GM12878 (cell line): Measurements from ENCODE around the gene MAGI1.

Experiments
- BCL11A ChIP-seq: IDR thresholded peaks from 2 replicates; pipeline ENCODE4 v1.6.1; 2011; ENCODE audit warnings: low read depth, low read length
- CBFB ChIP-seq: IDR thresholded peaks from 2 replicates; pipeline ENCODE4 v1.6.1; 2016; ENCODE audit warnings: antibody characterized with exemption, low read depth
- POU2F2 ChIP-seq: IDR thresholded peaks from 3 replicates; pipeline ENCODE4 v1.6.1; 2011; ENCODE audit warnings: low read depth, mild to moderate bottlenecking, low read length, borderline replicate concordance
- RCOR1 ChIP-seq: conservative IDR thresholded peaks from 2 replicates; pipeline ENCODE4 v1.6.1; 2012; ENCODE audit warnings: low read depth, low read length, improper control_type of control experiment
- SMC3 ChIP-seq: IDR thresholded peaks from 2 replicates; pipeline ENCODE4 v1.6.1; 2011; ENCODE audit warnings: low read length, improper control_type of control experiment, borderline replicate concordance
- TF ChIP-seq, protein P1 (sequence below): fragments of 450-650 bp; IDR thresholded peaks from 2 replicates; pipeline ENCODE4 v1.6.1; 2018; ENCODE audit warnings: borderline replicate concordance, mild to moderate bottlenecking; ENCODE audit not compliant: partially characterized antibody
- TF ChIP-seq, protein P2 (sequence below), 3 experiments: IDR thresholded peaks in 2 of 3; conservative IDR thresholded peaks in 1 of 3; 2 replicates each; pipeline ENCODE4 v1.5.1; 2011; ENCODE audit warnings: low read depth in 3 of 3, low read length in 3 of 3, mild to moderate bottlenecking in 3 of 3, control low read depth in 2 of 3, moderate library complexity in 2 of 3, inconsistent platforms in 1 of 3, mixed read lengths in 1 of 3; ENCODE audit not compliant: control insufficient read depth in 2 of 3, insufficient read depth in 1 of 3; ENCODE audit errors: extremely low read depth in 1 of 3

DNA sequence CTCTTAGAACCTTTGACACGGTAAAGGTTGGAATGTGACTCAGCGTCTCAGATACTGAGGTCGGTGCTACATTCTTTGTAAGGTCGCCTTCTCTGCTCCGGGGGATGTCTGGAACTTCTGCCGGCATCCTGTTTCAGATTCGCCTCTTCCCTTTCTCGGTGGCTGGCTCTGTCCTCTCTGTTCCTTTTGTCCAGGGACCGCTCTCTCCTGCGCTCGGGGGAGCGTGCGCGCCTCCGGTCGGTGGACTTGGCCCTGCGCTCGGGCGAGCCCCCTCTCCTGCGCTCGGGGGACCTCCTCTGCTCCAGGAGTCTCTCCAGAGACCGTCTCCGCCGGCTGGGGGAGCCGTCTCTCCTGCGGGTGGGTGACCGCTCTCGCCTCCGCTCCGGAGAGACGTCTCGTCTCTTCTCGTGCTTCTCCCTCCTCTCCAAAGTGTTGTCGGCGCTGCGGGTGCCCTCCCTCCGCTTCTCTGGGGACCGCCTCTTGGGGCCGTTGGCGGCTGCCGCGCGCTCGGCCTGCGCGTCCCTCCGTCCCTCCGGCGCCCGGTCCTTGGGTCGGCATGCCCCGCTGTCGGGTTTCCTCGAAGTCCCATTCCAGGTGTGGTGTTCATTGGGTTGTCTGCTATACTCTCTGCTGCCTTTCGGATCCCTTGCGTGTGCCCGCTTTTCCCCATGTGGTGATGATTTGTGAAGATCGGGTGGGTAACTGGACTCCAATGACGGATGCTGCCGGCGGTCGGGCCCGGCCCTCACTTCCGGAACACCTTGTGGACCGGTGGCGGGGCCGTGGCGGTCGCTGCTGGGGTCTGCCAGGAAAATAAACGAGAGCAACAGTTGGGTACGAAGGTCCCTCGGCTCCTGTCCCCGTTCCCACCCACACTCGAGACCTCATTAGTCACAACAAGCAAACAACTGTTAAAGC lies 682.1 kb downstream of the MAGI1 start:
- TF ChIP-seq POU2F2, result no peak
- TF ChIP-seq, protein P1, sequence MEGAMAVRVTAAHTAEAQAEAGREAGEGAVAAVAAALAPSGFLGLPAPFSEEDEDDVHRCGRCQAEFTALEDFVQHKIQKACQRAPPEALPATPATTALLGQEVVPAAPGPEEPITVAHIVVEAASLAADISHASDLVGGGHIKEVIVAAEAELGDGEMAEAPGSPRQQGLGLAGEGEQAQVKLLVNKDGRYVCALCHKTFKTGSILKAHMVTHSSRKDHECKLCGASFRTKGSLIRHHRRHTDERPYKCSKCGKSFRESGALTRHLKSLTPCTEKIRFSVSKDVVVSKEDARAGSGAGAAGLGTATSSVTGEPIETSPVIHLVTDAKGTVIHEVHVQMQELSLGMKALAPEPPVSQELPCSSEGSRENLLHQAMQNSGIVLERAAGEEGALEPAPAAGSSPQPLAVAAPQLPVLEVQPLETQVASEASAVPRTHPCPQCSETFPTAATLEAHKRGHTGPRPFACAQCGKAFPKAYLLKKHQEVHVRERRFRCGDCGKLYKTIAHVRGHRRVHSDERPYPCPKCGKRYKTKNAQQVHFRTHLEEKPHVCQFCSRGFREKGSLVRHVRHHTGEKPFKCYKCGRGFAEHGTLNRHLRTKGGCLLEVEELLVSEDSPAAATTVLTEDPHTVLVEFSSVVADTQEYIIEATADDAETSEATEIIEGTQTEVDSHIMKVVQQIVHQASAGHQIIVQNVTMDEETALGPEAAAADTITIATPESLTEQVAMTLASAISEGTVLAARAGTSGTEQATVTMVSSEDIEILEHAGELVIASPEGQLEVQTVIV, result no peak
- TF ChIP-seq CBFB, result no peak
- TF ChIP-seq RCOR1, result no peak
- TF ChIP-seq, protein P2, sequence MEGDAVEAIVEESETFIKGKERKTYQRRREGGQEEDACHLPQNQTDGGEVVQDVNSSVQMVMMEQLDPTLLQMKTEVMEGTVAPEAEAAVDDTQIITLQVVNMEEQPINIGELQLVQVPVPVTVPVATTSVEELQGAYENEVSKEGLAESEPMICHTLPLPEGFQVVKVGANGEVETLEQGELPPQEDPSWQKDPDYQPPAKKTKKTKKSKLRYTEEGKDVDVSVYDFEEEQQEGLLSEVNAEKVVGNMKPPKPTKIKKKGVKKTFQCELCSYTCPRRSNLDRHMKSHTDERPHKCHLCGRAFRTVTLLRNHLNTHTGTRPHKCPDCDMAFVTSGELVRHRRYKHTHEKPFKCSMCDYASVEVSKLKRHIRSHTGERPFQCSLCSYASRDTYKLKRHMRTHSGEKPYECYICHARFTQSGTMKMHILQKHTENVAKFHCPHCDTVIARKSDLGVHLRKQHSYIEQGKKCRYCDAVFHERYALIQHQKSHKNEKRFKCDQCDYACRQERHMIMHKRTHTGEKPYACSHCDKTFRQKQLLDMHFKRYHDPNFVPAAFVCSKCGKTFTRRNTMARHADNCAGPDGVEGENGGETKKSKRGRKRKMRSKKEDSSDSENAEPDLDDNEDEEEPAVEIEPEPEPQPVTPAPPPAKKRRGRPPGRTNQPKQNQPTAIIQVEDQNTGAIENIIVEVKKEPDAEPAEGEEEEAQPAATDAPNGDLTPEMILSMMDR (IDR thresholded peaks at IDR 0.05 in 2 of 3, conservative IDR thresholded peaks at IDR 0.05 in 1 of 3; ENCODE audit: control insufficient read depth in 2 of 3, extremely low read depth in 1 of 3, insufficient read depth in 1 of 3, low read depth in 3 of 3, low read length in 3 of 3), result no peak
- TF ChIP-seq BCL11A, result no peak
- TF ChIP-seq SMC3, result no peak
